DMS53 treated with DMSO at 0.1 percent for 48 hours (cell line): ENCODE measurements around the gene CCDC28A.
"Not testable (repeated sequence)": the region's sequence is repeated elsewhere in the genome, so short reads cannot be mapped to it uniquely, and the experiment has no call there.

Experiments used
- DNase-seq: peaks from one replicate; lab custom pipeline; 2025; ENCODE audit not compliant: unreplicated experiment; lab: John Stamatoyannopoulos, UW

The CCDC28A gene

DNA sequence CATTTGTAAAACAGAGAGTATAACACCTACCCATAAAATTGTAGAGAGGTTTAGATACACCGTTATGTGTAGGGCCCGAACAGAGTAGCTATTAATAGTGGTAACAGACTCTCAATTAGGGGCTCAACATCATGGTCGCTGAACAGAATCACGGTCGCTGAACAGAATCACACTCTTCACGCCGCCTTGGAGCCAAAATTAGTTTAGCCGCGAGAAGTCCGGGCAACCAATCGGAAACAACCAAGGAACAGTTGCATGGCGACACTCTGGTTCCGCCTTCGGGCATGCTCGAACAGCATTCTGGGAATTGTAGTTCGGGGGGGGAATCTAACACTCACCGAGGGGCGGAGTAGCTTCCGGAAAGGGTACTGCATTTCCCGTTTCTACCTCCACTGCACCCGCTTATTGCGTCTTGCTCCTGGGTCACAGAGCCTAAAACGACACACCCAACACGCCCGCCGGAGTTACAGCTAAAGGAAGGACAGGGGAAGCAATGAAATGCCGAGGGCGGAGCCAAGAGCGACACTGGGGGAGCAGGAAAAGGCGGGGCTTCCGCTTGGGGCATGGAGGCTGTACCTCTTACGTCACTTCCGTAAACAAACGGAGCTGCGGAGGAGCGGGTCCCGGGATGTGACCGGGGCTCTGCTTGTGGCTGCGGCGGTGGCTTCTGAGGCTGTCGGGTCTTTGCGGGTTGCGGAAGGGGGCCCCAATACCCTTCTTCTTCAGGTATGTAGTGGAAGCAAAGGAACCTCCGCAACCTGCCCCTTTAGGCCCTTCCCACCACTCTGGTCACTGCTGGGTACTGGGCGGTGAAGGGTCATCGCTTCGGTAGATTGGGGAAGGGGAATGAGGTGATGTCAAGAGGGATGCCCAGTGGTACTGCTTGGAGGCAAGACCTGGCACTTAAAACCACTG, at the start of gene CCDC28A:
CCDC28A (plus strand) TSS at position 593 of the 915 bp plus-strand sequence. CDS start 2,352 bp downstream, outside the sequence.
- peak; percentile 84 for DNase-seq

DNA sequence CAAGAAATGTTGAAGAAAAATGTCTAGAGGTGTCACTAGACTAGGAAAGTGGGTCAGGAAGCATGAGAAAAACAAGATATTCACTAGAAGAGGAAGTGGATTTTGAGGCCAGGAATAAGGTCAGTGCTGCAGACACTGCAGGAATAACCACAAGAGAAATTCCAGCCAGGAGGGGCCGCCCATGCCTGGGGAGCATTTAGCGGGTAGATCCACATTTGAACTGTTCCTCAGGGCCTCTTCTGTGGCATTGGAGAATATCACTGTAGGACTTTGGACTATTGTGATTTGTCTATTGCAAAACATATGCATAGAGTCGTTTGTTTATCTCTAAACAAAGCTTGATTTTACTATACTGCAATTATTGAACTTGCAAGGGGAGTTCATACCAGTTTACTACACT, 49.6 kb upstream of the CCDC28A start:
- no peak for DNase-seq

DNA sequence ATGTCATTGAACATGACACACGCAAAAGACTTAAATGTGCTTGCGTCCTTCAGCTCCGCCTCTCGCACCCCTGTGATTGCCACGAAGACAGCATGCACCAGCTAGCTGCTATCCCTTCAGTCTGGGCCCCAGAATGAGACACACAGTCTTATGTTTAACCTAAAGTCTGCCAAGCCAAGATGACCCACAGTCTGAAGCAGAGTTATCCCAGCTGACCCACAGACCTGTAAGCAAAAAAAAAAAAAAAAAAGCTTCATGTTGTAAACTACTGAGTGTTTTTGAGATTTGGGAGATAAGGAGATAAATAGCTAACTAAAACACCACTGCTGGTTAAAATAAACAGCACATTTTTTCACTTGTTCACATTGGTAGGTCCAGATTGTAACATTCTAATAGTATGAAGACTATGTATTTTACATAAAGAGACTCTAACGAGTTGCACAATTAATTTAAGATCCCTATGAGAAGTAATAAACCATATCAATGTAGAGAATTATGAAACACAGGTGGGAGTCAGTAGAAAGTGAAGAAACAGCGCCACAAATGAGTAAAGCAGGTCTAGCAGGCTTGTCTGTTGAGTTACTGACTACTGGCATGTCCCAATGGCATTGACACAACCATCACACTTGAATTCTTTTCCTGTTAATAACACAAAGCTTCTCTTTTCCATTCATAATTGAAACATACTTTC, 47.4 kb upstream of the CCDC28A start:
- no peak for DNase-seq

DNA sequence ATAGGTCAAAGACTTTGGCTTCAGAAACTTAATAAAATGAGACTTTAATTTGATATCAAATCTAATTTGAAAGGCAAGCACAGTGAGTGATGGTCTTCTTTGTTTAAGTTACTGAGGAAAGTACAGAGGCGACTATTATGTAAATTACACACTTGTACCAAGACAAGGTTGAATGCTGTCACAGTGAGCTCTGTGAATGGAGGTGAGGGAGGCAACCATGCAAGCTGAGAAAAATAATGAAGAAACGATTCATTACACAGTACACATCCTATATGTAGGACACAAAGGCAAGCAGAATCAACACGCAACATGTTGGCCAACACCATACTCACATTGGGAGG, 46.8 kb upstream of the CCDC28A start:
- no peak for DNase-seq

DNA sequence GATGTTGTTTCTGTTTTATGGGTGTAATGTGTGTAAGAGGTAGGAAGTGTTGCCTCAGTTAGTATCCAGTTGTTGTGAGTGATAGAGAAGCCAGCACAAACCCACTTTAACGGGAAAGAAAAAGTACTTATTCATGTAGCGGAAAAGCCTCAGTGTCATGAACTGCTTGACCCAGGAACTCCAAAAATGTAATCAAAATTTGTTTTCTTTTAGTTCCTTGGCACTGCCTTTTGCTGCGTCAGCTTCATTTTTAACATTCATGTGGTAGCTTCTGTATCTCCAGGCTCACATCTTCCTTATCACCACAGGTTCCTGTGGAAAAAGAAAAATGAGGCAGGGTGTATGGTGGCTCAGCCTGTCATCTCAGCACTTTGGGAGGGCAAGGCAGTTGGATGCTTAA, 46.4 kb upstream of the CCDC28A start:
- DNase-seq, result no peak

DNA sequence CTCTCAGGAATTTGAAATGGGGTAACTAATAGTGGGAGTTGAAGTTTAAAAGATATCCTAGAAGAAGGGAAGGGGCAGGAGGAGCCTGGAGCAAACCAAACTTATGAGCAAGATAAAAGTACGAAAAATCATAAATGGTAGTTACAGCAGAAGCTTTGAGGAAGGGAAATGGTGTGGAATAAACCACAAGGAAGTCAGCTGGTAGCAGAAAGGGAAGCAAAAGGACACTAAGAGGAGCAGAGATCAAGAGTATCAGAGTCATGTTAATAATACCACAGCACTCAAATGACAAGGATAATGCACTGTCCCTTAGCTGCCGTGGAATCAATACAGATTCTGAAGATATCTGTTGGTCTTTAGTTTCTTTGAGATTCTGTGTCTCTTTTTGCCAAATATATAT, 44.9 kb upstream of the CCDC28A start:
- DNase-seq, result no peak

DNA sequence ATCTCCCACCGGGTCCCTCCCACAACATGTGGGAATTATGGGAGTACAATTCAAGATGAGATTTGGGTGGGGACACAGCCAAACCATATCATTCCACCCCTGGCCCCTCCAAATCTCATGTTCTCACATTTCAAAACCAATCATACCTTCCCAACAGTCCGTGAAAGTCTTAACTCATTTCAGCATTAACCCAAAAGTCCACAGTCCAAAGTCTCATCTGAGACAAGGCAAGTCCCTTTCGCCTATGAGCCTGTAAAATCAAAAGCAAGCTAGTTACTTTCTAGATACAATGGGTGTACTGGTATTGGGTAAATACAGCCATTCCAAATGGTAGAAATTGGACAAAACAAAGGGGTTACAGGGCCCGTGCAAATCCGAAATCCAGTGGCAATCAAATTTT, 43.5 kb upstream of the CCDC28A start:
- DNase-seq, result not testable (repeated sequence)

DNA sequence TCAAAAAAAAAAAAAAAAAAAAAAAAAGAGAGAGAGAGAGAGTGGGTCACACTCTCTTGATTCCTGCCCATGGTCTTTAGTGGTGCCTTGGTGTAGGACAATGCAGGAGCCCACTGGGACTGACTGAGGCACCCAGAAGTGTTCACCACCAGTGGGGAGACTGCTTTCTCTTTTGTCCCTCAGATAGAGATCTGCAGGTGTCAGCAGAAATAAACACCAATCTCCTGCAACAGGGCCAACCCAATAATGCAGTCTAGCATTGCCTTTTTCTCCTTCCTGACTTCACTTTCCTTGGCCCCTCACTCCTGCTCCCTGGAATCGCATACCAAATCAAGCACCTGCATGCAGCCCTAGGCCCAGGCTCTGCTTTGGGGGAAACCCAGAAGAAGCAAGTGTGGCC, 39.0 kb upstream of the CCDC28A start:
- no peak for DNase-seq

DNA sequence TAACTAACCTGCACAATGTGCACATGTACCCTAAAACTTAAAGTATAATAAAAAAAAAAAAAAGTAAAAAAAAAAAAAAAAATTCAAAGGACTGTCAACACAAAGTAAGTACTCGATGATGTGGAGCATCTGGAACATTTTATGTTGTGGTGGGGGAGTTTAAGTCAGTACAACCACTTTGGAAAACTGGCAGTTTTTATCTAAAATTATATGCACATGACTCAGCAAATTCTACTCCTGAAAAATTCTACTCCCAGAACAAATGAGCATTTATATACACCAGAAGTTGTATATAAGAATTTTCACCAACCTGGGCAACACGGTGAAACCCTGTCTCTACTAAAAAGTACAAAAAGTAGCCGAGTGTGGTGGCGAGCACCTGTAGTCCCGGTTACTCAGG, 36.9 kb upstream of the CCDC28A start:
- no peak for DNase-seq

DNA sequence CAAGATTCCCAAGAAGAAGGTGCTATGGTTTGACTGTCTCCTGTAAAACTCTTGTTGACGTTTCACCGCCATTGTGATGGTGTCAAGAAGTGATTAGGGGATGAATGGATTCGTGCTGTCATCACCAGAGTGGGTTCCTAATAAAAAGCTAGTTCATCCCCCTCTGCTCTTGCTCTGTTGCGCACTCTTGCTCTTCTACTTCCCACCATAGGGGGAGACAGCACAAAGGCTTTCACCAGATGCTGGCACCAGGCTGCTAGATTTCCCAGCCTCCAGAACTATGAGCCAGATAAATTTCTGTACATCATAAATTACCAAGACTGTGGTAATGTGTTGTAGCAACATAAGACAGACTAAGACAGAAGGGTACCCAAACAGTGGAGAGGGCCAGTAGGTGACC, 21.6 kb upstream of the CCDC28A start:
- DNase-seq, result no peak

DNA sequence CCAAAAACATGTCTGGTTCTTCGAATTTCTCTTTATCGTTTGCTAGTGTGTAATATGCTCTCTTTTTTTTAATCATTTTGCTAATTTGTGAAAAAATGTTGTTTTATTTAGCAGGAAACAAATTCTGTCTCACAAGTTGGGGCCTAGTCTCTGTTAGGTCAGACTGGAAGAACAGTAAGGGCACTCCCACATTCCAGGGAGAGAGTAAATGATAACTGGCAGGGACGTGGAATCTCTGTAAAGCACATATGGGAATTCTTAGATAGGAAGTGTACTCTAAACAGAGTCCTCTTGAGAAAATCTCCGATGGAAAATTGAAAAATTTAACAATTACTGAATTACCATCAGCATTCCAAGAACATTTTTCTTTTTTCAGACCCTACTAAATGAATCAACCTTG, 16.4 kb upstream of the CCDC28A start:
- DNase-seq, result no peak

DNA sequence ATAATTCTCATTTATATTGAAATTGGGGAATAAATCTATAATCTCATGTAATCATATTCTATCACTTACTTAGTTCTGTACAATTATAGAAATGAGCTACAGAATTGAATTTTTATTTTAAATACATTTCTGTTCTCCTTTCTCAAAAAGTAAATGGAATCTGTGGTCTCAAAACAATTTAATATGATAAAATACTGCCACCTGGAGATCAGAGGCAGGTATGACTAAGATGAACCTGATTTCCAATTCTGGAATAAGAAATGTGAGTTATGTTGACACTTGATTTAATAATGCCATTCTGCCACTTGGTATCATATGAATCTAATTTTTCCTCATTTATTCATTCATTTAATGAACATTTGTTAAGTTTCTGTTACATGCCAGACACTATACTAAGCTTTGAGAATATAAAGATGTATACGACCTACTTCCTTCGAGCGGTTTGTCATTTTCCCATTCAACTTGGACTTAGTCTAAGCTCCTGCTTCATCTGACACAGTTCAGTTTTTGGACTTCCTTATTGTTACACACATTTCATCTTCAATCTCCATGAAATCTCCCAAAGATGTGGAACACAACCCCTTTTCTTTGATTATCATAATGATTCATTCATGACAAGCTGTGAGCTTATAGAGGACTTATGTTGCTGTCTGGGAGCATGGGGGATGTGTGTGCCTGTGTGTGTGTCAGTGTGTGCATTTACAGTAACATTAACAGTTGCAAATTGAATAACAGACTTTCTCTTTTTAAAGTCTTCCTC, 7.5 kb upstream of the CCDC28A start:
- peak; percentile 35 for DNase-seq

DNA sequence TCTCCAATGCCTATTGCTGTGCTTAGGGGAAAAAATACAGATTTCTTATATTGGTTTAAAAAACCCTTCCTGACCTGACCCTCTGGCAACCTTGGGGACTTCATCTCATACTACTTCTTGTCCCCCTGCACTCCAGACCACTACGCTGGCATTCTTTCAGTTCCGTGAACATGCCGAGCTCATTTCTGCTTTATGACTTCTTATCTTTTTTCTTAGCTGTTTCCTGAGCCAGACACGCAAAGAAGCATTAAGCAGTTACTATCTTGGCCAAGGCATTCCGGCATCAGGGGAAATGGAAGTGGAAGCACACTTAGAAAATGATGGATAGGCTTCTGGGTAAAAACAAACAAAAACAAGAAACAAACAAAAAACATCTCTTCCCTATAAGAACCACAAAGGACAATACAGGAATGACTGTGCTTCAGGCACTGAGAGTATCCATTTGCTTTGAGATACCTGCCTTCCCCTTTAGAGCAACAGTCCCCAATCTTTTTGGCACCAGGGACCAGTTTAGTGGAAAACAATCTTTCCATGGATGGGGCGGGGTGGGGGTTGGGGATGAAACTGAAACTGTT, 4.4 kb upstream of the CCDC28A start:
- DNase-seq, result no peak

DNA sequence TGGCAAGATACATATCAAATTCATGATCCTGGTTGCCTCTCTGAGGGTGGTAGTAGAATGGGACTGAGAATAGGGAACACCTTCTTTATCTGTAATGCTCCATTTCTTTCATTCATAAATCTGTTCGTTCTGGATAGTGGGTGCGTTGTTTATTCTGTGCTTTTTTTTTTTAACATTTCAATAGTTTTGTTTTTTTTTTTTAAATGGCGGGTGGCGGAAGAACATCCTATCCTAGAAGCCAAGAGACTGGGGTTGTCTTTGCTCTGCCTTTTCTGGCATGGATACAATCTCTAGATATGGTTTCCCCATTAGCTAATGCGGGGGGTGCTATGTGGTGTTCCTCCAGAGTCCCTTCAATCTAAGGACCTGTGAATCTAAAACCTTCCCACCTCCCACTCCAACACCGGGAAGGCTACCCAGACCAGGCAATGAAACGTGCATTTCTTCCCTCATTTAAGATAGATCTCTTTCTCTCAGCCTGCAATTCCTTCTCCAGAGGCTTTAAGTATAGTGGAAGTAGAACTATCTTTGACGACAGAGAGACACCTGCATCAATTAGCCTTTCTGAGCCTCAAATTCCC, 883 bp upstream of the CCDC28A start:
- no peak for DNase-seq

DNA sequence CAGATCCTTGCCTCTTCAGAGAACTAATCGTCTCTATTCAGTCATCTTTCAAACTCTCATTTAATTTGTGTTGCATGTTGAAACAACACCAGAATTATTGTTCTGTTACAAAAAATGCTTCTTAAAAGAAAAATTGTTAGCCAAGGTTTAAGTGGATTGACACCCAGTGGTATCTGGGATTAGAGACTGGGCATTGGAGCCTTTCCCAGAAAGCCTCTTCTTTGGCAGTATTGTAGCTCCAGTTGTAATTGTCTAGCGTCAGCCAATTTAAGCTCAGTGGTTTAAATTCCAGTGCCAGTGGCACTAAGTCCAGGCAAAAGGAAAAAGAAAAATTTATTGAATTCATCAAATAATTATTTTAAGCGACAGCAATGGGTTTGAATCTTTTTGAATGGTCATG, 801 bp downstream of the CCDC28A start:
- DNase-seq, result no peak

DNA sequence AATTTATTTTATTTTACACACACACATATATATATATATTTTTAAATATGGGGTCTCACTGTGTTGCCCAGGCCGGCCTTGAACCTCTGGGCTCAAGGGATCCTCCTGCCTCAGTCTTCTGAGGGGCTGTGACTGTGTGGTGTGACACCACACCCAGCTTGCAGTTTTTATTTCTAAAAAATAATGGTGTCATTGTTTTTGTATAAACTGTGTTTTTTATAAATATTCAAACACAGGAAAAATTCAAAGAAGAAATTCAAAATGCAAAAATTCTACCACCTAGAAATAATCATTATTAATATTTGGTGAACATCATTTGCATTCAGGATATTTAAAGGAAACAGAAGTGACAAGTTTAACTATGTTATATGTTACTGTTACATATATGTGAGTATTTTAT, 3.1 kb downstream of the CCDC28A start:
- DNase-seq, result no peak

DNA sequence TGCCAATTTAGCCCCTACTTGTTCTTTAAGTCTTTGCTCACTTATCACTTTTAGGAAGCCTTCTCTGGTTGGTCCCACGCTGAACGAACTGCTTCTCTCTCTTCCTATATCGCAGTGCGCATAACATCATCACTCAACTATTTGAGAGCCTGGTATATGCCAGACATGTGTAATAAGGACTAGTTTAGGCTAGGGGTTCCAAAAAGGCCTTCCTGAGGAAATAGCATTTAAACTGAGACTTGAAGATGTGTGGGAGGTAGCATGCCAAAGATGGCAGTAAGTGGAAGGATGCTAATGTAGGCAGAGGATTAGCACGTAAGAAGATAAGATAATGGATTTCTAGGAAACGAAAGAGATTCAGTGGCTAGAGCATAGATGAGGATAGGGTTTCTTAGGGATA, 4.8 kb downstream of the CCDC28A start:
- no peak for DNase-seq

DNA sequence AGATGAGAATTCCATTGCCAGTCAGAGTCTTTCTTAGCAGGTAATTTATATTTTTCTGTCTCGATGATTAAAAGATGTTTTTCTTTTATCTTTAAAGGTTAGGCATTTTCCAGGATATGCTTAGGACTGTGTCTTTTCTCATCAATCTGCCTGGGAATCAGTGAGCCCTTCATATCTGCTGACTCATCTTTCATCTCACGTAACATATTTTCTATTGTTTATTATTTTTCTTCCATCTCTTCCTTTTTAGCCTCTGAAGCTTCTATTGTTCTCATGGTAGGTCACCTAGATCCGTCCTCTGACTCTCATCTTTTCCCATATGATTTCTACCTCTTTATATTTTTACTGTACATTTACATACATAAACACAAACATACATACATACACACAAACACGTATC, 8.7 kb downstream of the CCDC28A start:
- DNase-seq, result no peak

DNA sequence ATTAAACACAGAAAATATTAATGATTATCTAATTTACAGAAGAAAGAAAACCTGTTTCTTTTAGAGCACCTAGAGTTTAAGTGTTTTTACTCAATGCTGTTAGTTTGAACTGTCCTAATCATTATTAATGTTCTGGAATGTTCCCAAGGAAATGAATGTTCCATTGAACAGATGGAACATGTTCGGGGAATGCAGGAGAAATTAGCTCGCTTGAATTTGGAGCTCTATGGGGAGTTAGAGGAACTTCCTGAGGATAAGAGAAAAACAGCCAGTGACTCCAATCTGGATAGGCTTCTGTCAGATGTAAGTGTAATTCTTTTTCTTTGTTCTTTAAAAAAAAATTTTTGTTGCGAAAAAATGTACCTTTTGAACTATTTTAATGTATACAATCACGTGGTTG, 11.5 kb downstream of the CCDC28A start:
- DNase-seq, result no peak

DNA sequence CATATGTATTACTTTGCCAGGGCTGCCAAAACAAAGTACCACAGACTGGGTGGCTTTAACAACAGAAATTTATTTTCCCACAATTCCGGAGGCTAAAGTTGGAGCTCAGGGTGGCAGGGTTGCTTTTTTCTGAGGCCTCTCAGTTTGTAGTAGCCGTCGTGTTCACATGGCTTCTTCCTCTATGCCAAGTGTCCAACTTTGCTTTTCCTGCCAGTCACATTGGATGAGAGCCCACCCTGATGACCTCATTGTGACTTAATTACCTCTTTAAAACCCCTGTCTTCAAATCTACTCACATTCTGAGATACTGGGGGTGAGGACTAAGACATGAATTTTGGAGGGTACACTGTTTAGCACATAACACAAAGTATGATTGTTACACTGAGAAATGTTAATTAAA, 12.4 kb downstream of the CCDC28A start:
- DNase-seq, result no peak

DNA sequence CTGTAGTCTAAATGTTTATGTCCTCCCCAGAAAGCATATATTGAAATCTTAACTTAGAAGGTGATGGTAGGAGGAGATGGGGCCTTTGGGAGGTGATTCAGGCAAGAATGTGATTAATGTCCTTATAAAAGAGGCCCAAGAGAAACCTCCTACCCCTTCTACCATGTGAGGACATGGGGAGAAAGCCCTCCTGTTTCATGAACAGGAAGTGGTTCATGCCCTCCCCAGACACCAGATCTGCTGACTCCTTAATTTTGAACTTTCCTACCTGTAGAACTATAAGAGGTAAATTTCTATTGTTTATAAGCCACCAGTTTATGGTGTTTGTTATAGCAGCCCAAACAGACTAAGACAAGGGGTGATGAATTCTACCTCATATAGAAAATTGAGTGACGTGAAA, 13.6 kb downstream of the CCDC28A start:
- no peak for DNase-seq
